Hippocampal formation (tissue), 2 donors: Measurements from ENCODE around the gene SLC4A8.

Experiments
- DNase-seq, 2 donors: peaks; one replicate each; lab custom pipeline; 2025; lab: John Stamatoyannopoulos, UW

SLC4A8 gene

GRCh38 chr12:51424662-51425539 lies at the start of gene SLC4A8:
SLC4A8 (plus strand) TSS chr12:51424831; CDS start chr12:51424988, 157 bp downstream.
- peak; percentile 94 to 96 for DNase-seq

- DNase-seq, result no peak
These were observed 49.8 kb upstream of the SLC4A8 start for GRCh38 chr12:51374856-51375255.

- peak in 1 of 2 donors; percentile 30 for DNase-seq
These were observed 47.3 kb upstream of the SLC4A8 start for GRCh38 chr12:51377099-51377984.

GRCh38 chr12:51378749-51379148 lies 45.9 kb upstream of the SLC4A8 start:
- no peak for DNase-seq

- no peak for DNase-seq
These were observed 45.1 kb upstream of the SLC4A8 start for GRCh38 chr12:51379571-51379970.

GRCh38 chr12:51381226-51382079 lies 43.2 kb upstream of the SLC4A8 start:
- DNase-seq, result no peak

GRCh38 chr12:51382173-51382572 lies 42.5 kb upstream of the SLC4A8 start:
- DNase-seq, result no peak

- DNase-seq, result no peak
These were observed 41.2 kb upstream of the SLC4A8 start for GRCh38 chr12:51383269-51383905.

GRCh38 chr12:51386351-51386750 lies 38.3 kb upstream of the SLC4A8 start:
- DNase-seq, result no peak

- peak in 1 of 2 donors; percentile 32 for DNase-seq
These were observed 36.4 kb upstream of the SLC4A8 start for GRCh38 chr12:51388069-51388799.

- DNase-seq, result peak; percentile 37
These were observed 35.8 kb upstream of the SLC4A8 start for GRCh38 chr12:51388846-51389245.

GRCh38 chr12:51389302-51389999 lies 35.2 kb upstream of the SLC4A8 start:
- no peak for DNase-seq

GRCh38 chr12:51390457-51390856 lies 34.2 kb upstream of the SLC4A8 start:
- DNase-seq, result no peak

GRCh38 chr12:51390891-51391282 lies 33.7 kb upstream of the SLC4A8 start:
- DNase-seq, result peak in 1 of 2 donors; percentile 66

GRCh38 chr12:51391283-51392123 lies 33.1 kb upstream of the SLC4A8 start, which contains the start of gene GALNT6:
GALNT6 (minus strand) TSS chr12:51391406; CDS start chr12:51379781, 11,625 bp downstream.
- DNase-seq, result peak in 1 of 2 donors; percentile 66

GRCh38 chr12:51392556-51393237 lies 31.9 kb upstream of the SLC4A8 start:
- DNase-seq, result no peak

- DNase-seq, result no peak
These were observed 30.7 kb upstream of the SLC4A8 start for GRCh38 chr12:51393676-51394545.
